ENCODE data around the gene USP37. TPM values are rescaled to one million over a fixed set of nuclear protein-coding genes. Genes with fewer than 3 reads are reported as not detected.

Gene USP37
- total and polyA plus RNA-seq, 2 of the 4 experiments (the other 2 are of a cell fraction) = 1.6 to 6.5 TPM

DNA sequence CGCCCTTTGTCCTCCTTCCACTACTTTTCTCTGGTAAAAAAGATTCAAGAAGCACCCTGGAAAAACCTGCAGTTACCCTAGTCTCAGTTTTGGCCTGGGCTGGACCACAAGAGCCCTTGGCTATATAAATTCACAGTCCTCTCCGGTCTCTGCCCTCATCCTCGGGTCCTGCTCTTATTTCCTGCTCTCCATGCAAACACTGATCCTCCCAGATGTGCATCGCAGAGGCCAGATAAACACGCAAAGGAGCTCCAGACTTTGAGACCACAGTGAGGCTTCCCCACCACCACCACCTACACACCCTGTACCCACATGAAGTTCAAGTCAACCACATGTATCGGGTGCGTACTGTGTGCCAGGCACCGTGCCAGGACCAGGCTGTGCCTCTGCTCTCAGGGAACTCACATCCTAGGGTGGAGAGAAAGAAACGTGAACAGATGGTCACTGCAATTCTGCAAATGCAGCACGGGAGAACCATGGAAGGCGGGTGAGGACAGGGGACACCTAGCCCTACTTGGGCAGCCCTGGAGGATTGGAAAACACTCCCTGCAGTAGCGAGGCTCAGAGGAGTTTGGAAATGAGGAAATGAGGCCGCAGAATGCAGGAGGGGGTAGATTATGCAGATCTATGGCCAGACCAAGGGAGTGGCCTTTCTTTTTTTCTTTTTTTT lies 161.1 kb downstream of the USP37 start:
- peak; percentile 16 for ATAC-seq (ENCODE audit: low read depth)
- in situ Hi-C loops (cut with MboI; ENCODE audit: low sequenced_read_pairs) = loop anchor here (5.0 to 10.0 kb wide), 2 partner anchors 55 to 248 kb away; partner anchors contain the start of genes BCS1L and ZNF142
- no TSS peak for BruUV-seq (replicated peaks)

More for the DNA sequence above, 161.1 kb downstream of the USP37 start:
- H4K8ac ChIP-seq (ENCODE audit: low read depth in 2 of 2, low read length in 2 of 2) = peak overlapping the region; percentile 79 to 97
- H2AK5ac ChIP-seq (ENCODE audit: low read depth, low read length) = peak overlapping the region; percentile 79; the same call in 1 of the 2 replicates
- 0 out of 2 replicates have a peak overlapping the region, but pooled peaks have one; percentile 6 for H2BK20ac ChIP-seq (ENCODE audit: low read depth, low read length)
- dilution Hi-C loops (cut with HindIII; ENCODE audit: low sequenced_read_pairs, unreplicated experiment) (no loop called here), intact Hi-C loops (cut with micrococcal nuclease) (loop anchor here (1.0 kb wide), 3 partner anchors 59 to 241 kb away; partner anchors contain the start of genes CNOT9 and USP37)
- peak overlapping the region; percentile 70 for H3K14ac ChIP-seq (replicated peaks; ENCODE audit: low read depth, low read length)
- ChIA-PET CTCF (no interaction called here), POLR2A (ENCODE audit: unreplicated experiment) (no interaction called here)
- peaks cover 21% of the 10 kb centered on the region for H3K36me3 ChIP-seq (ENCODE audit: control insufficient read depth, insufficient read depth, low read length)
- peak overlapping the region; percentile 85 for H3K23ac ChIP-seq (ENCODE audit: low read depth, low read length)
- H3K9me3 ChIP-seq (ENCODE audit: control insufficient read depth, insufficient read depth, low read length) = no peaks in the 10 kb centered on the region
- peak overlapping the region; percentile 78 for H3K4me2 ChIP-seq (ENCODE audit: low read depth, low read length)
- no peaks in the 10 kb centered on the region for H3K27me3 ChIP-seq (ENCODE audit: control insufficient read depth, insufficient read depth, low read length)
- peak overlapping the region; percentile 50 for H2BK120ac ChIP-seq (ENCODE audit: low read depth, low read length)
- H2BK15ac ChIP-seq (ENCODE audit: low read depth, low read length) = peak overlapping the region; percentile 34; the same call in 1 of the 3 replicates
- H2AK9ac ChIP-seq (replicated peaks; ENCODE audit: low read depth, low read length, poor library complexity) = peak overlapping the region; percentile 96
- peaks cover 4% of the 10 kb centered on the region; the same call in 1 of the 2 replicates for H3K9me1 ChIP-seq (ENCODE audit: insufficient read depth, low read length)
- peak overlapping the region; percentile 78 for H3K27ac ChIP-seq (ENCODE audit: insufficient read depth, low read length)
- peak overlapping the region; percentile 36; the same call in 1 of the 2 replicates for H3K4me3 ChIP-seq (ENCODE audit: insufficient read depth, low read depth, low read length)
- DNase-seq = peak; percentile 37
- 0 out of 2 replicates have a peak, but pooled peaks cover 2% of the 10 kb centered on the region for H4K20me1 ChIP-seq (ENCODE audit: insufficient read depth, low read length)
- H3K79me1 ChIP-seq (ENCODE audit: low read depth in 1 of 2, low read length in 2 of 2) = peaks cover 0 to 20% of the 10 kb centered on the region in 2 experiments; a peak in 2 of 4 replicates
- peak overlapping the region; percentile 36 for H3K56ac ChIP-seq (ENCODE audit: extremely low read depth, insufficient read depth, low read length)
- peak overlapping the region; percentile 13; the same call in 1 of the 2 replicates for H3K18ac ChIP-seq (ENCODE audit: low read depth, low read length)
- H3K9ac ChIP-seq (ENCODE audit: low read depth, low read length) = peak overlapping the region; percentile 73
- 28% methylated on average over 4 of the region's 13 CpGs; no CpG with 5 or more reads in 1 of the 2 experiments for WGBS, 2 experiments (ENCODE audit: extremely low coverage in 2 of 2, insufficient read length in 1 of 2)
- peak overlapping the region; percentile 96 for H2AFZ ChIP-seq (replicated peaks; ENCODE audit: low read length, poor library complexity)
- H4K5ac ChIP-seq (ENCODE audit: low read depth, low read length) = peak overlapping the region; percentile 72
- peak overlapping the region; percentile 19 for H2BK5ac ChIP-seq (ENCODE audit: low read depth, low read length, poor library complexity, severe bottlenecking)
- peaks cover 17% of the 10 kb centered on the region for H3K4me1 ChIP-seq (ENCODE audit: control insufficient read depth, insufficient read depth, low read length)
- peak overlapping the region; percentile 87 for H3K4ac ChIP-seq (ENCODE audit: low read depth, low read length)
- TF ChIP-seq, protein P1, sequence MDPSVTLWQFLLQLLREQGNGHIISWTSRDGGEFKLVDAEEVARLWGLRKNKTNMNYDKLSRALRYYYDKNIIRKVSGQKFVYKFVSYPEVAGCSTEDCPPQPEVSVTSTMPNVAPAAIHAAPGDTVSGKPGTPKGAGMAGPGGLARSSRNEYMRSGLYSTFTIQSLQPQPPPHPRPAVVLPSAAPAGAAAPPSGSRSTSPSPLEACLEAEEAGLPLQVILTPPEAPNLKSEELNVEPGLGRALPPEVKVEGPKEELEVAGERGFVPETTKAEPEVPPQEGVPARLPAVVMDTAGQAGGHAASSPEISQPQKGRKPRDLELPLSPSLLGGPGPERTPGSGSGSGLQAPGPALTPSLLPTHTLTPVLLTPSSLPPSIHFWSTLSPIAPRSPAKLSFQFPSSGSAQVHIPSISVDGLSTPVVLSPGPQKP (IDR thresholded peaks at IDR 0.05; ENCODE audit: borderline replicate concordance, low read depth, low read length) = no peak
- TF ChIP-seq MAZ (IDR thresholded peaks at IDR 0.05; ENCODE audit: borderline replicate concordance, low read depth, low read length) = no peak
- TF ChIP-seq NFE2L2 (IDR thresholded peaks at IDR 0.05; ENCODE audit: low read depth, low read length) = no peak
- no peak for TF ChIP-seq CHD1 (IDR thresholded peaks at IDR 0.05; ENCODE audit: low read depth, low read length)
- TF ChIP-seq POLR2A (IDR thresholded peaks at IDR 0.05; ENCODE audit: low read depth, low read length) = no peak; the same call in 1 of the 2 replicates
- no peak for TF ChIP-seq FOS (IDR thresholded peaks at IDR 0.05; ENCODE audit: low read depth, low read length)
- TF ChIP-seq MAFK (IDR thresholded peaks at IDR 0.05; ENCODE audit: low read depth, low read length) = no peak
- no peak for TF ChIP-seq BHLHE40 (IDR thresholded peaks at IDR 0.05; ENCODE audit: low read depth, low read length)
- no peak for TF ChIP-seq RCOR1 (IDR thresholded peaks at IDR 0.05; ENCODE audit: insufficient replicate concordance, low read length)
- no peak for TF ChIP-seq RFX5 (IDR thresholded peaks at IDR 0.05; ENCODE audit: low read depth, low read length)
- TF ChIP-seq, protein P2, sequence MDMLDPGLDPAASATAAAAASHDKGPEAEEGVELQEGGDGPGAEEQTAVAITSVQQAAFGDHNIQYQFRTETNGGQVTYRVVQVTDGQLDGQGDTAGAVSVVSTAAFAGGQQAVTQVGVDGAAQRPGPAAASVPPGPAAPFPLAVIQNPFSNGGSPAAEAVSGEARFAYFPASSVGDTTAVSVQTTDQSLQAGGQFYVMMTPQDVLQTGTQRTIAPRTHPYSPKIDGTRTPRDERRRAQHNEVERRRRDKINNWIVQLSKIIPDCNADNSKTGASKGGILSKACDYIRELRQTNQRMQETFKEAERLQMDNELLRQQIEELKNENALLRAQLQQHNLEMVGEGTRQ (IDR thresholded peaks at IDR 0.05; ENCODE audit: low read depth, low read length) = no peak
- TF ChIP-seq SMC3 (IDR thresholded peaks at IDR 0.05; ENCODE audit: low read depth, low read length) = no peak
- peak overlapping the region; percentile 78 for H4K91ac ChIP-seq (ENCODE audit: insufficient read depth, low read depth, low read length)

Data from IMR-90 (cell line).